Keratinocyte (primary cell): ENCODE measurements around the gene OR2T3.
"Not testable (repeated sequence)": the region's sequence is repeated elsewhere in the genome, so short reads cannot be mapped to it uniquely, and the experiment has no call there.

Source experiments
- EZH2 ChIP-seq: IDR thresholded peaks from one replicate; pipeline ENCODE4 v1.6.1; 2012; ENCODE audit warnings: inconsistent platforms, mild to moderate bottlenecking, low read length, moderate library complexity
- TF ChIP-seq, protein P1 (sequence below), 3 experiments: IDR thresholded peaks in 1 of 3; conservative IDR thresholded peaks in 1 of 3; optimal IDR thresholded peaks in 1 of 3; 2 replicates in 2 of 3; 3 replicates in 1 of 3; pipeline versions ENCODE3 to v1.5.1; 2011; ENCODE audit warnings: low read length in 3 of 3, mild to moderate bottlenecking in 3 of 3, moderate library complexity in 2 of 3, control low read depth in 1 of 3, inconsistent platforms in 1 of 3; ENCODE audit not compliant: insufficient read depth in 2 of 3; ENCODE audit errors: extremely low read depth in 1 of 3

DNA sequence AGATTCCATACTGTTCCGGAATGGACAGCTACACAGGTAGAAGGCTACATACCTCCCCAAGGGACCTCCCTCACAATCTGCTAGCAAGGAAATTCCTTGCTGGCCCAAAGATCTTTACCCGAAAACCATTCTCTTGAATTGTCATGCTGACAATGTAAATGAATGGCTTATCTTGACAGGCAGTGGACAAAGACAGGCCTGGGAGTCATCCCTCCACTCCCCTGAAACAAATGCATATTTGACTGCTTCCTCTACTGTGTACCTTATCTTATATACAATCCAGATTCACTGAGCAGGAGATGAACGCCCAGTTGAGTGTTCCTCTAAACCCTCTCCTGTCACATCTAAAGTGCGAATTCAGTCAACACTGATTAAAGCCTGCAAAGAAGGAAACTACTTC, 28.5 kb upstream of the OR2T3 start:
- TF ChIP-seq, protein P1, sequence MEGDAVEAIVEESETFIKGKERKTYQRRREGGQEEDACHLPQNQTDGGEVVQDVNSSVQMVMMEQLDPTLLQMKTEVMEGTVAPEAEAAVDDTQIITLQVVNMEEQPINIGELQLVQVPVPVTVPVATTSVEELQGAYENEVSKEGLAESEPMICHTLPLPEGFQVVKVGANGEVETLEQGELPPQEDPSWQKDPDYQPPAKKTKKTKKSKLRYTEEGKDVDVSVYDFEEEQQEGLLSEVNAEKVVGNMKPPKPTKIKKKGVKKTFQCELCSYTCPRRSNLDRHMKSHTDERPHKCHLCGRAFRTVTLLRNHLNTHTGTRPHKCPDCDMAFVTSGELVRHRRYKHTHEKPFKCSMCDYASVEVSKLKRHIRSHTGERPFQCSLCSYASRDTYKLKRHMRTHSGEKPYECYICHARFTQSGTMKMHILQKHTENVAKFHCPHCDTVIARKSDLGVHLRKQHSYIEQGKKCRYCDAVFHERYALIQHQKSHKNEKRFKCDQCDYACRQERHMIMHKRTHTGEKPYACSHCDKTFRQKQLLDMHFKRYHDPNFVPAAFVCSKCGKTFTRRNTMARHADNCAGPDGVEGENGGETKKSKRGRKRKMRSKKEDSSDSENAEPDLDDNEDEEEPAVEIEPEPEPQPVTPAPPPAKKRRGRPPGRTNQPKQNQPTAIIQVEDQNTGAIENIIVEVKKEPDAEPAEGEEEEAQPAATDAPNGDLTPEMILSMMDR (optimal IDR thresholded peaks at IDR 0.05 in 1 of 3, IDR thresholded peaks at IDR 0.05 in 1 of 3, conservative IDR thresholded peaks at IDR 0.05 in 1 of 3; ENCODE audit: extremely low read depth in 1 of 3, insufficient read depth in 2 of 3, low read length in 3 of 3): not testable (repeated sequence)
- not testable (repeated sequence) for TF ChIP-seq EZH2
